ENCODE data around the gene HIVEP1.

DNA sequence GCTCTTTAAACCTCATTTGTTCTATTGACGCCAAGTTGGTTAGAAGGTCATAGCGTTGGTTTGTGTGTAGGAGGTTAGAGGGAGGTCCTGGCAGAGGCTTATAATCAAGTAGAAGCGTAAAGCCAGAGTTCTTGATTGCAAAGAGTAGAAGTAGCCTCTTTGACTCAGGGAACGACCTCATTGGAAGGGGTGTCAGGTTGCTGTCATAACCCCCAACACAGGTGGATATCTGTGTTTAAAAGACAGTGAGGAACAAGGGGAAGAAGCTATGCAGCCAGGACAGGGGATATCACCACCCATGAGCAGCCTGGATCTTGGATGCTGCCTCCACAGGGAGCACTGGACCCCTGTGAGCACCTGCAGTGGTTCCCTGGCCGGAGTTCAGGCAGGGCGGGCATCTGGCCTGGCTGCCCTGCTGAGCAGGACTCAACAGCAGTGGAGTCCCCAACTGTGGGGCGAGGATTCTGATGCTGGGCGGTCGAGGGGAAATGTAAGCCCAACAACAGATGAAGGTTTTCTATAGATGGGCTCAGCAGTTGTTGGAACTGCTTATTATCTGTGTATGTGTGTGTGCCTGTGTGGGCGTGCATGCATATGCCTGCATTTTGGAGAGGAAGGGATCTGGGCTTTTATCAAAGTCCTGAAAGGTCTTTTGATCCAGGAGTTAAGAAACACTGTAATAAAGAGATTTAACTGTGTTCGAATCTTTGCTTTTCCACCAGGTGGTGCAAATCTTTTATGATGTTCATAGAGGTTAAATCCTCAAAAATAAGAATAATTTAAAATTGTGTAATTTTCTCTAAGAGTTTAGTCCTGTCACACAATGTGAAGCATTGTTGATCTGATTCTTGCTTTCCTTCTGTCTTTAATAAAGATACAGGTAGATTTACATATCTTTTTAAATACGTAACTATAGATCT lies 27.7 kb downstream of the HIVEP1 start:
- TF ChIP-seq, protein P1, sequence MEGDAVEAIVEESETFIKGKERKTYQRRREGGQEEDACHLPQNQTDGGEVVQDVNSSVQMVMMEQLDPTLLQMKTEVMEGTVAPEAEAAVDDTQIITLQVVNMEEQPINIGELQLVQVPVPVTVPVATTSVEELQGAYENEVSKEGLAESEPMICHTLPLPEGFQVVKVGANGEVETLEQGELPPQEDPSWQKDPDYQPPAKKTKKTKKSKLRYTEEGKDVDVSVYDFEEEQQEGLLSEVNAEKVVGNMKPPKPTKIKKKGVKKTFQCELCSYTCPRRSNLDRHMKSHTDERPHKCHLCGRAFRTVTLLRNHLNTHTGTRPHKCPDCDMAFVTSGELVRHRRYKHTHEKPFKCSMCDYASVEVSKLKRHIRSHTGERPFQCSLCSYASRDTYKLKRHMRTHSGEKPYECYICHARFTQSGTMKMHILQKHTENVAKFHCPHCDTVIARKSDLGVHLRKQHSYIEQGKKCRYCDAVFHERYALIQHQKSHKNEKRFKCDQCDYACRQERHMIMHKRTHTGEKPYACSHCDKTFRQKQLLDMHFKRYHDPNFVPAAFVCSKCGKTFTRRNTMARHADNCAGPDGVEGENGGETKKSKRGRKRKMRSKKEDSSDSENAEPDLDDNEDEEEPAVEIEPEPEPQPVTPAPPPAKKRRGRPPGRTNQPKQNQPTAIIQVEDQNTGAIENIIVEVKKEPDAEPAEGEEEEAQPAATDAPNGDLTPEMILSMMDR (IDR thresholded peaks at IDR 0.05), result no peak
- TF ChIP-seq POLR2AphosphoS5 (IDR thresholded peaks at IDR 0.05), result no peak
- no peak for TF ChIP-seq POLR2A (IDR thresholded peaks at IDR 0.05)
